Measurements from ENCODE around the gene KRT16.
A peak's percentile ranks its signal among the peaks of the same experiment; 100 is the strongest.
"Not testable (repeated sequence)": the region's sequence is repeated elsewhere in the genome, so short reads cannot be mapped to it uniquely, and the experiment has no call there.

KRT16 gene

DNA sequence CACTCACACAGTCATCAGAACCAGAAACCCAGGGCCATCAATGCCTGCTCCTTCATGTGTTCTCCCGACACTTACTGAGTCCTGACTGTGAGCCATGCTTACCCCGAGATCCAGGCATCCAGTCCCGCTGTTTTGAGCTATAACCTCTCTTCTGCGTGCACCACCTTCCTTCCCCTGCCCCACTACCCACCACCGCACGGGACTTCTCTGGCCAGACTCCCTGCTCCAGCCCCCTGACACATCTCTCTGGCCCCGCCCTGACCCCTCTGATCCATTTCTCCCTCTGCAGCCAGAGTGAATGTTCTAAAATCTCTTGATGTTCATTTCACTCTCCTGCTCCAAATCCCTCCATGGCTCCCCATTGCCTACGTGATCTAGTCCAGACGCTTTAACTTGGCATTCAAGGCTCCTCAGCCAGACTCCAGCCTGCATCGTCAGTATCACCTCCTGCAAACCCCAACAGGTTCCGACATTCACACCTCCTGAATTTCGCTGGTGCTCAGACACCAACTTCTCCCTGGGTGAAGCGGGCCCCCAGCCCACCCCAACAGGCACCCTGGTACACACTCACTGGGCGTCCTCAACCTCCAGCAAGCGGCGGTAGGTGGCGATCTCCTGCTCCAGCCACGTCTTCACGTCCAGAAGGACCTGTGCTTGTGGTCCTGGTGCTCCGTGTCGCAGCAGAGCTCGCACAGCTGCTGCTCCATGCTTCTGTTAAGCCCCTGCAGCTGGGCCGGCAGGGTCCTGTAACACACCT, 14.9 kb upstream of the KRT16 start:
- no peak for DNase-seq

DNA sequence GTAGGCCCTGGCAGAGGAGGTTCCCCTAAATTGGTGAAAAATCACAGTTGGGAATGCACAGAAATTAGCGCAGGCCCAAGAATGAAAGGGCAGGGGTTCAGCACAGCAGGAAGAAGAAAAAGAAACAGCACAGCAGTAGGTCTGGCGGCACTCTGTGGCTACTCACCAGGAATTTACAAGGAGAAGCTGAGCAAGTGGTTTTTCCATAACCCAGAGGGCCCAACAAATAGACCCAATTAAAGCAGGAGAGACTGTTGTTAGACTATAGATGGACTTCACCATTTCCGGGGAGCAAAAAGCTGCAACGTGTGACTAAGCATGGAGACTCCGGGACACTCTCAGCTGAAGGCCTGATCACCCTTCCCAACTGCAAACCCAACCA, 14.3 kb upstream of the KRT16 start:
- not testable (repeated sequence) for DNase-seq

DNA sequence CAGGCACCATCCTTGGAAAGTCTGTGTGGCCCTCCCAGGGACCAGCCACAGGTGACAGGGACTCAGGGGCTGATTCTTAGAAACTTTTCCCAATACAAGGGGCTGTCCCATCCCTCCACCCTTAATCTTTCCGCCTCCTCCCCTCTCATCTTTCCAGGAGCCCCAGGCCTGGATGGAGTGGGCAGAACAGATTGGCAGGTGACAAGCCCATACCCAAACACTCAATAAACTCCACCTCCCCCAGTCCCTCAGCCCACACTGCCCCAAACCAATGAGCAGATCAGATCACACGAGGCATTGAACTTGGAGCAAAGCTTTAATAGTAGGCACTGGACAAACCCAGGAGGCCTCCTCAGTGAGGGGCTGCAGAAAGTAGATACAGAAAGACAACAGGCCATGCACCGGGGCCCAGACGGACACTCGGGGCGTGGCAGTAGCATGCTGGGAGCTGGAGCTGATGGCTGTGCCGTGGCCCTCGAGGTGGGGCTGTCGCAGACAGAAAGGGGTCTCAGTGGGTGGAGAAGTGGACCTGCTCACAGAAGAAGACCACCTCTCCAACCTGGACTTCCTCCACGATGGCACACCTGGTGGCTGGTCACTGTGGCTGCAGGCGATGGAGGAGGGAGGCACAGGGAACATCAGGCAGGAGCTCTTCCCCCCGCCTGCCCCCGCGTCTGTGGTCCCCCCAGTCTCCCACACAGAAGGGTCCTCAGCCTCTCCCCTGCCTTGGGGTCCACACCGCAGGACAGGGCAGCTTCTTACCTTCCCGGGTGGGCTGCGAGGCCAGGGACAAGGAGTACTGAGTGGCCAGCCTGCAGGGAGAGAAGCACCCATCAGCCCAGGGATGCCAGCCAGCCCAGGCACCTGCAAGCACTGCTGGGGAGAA, 13.7 kb upstream of the KRT16 start:
- not testable (repeated sequence) for DNase-seq

DNA sequence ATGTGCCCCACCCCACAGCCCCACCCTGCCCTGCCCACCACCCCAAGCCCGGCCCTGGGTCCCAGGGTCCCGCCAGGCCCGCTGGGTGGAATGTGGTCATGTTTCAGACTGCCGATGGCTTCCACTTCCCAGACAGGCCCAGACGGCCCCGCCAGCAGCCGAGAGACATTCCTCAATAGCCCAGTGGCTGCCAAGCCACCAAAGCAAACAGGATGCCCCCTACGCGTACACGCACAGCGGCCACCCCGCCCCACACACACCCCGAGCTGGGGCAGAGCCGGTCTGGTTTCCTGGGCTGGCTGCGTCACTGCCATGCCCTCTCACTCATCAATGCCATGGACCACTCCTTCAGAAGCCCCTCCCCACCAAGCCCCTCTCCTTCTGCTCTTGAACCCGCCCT, 13.0 kb upstream of the KRT16 start:
- DNase-seq = no peak

DNA sequence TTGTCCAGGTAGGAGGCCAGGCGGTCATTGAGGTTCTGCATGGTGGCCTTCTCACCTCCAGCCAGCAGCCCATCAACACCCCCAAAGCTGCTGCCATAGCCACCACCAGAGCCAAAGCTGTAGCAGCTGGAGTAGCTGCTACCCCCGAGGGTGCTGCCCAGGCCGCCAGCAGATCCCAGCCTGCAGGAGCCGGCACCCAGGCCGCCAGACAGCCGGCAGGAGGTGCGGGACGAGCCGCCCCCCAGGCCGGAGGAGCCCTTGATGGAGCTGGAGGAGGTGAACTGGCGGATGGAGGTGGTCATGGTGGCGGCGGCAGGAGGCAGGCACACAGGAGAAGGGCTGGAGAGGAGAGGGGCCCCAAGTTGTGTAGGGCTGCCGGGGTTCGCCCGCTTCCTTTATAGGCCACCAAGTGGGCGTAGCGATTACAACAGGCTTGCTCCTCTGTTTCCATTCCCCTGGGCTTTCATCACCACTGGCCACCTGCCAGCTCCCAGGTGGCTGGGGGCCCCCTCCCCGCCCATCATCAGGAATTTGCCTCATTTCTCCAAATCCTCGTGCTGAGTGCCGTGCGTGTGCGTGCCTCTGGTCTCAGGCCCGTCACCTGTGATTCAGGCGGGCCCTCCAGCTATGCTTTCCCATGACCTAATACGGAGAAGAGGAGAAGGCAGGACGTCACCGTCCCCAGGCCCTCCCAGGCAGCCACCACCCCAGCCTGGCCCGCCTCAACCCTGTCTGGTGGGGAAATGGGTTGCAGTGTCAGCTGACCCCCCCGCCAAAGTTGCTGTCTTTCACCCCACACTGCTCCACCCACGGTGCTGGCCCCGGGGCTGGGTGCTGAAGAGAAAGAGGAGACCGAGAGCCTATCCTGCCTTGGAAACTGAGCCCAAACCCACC, 11.9 kb upstream of the KRT16 start, which contains the start of gene KRT17:
Gene KRT17 (minus strand): TSS at position 368 of the 894 bp plus-strand sequence. CDS start 66 bp downstream, at position 302.
- DNase-seq = peak; percentile 22

DNA sequence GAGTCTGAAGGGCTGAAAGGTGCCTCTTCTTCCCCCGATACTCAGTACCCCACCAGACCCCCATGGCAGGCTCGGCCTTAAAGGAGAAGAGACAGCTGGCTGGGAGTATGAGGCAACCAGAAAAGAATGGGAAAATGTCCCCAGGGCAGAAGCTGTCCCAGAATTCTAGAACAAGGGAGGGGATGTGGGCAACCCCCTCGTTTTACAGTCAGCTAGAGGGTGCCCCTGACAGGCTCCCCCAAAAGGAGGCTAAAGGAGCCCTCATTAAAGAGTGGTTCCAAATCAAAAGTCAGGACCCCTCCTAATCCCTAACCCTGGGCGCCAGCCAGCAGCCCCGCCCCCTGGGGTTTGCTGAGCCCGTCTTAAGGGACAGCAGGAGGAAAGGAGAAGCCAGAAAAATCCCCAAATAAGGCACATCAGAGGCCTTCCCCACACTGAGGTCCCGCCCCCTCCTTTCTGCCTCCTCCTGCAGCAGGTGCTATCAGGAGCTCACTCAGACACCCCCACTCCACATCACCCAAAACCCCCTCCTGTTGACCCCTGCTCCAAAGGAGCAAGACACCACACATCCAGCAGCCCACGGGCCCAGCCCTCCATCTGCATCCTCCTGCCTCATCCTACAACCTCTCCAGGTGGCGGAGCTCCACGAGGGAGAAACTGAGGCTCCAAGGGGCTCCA, 10.8 kb upstream of the KRT16 start:
- not testable (repeated sequence) for DNase-seq

DNA sequence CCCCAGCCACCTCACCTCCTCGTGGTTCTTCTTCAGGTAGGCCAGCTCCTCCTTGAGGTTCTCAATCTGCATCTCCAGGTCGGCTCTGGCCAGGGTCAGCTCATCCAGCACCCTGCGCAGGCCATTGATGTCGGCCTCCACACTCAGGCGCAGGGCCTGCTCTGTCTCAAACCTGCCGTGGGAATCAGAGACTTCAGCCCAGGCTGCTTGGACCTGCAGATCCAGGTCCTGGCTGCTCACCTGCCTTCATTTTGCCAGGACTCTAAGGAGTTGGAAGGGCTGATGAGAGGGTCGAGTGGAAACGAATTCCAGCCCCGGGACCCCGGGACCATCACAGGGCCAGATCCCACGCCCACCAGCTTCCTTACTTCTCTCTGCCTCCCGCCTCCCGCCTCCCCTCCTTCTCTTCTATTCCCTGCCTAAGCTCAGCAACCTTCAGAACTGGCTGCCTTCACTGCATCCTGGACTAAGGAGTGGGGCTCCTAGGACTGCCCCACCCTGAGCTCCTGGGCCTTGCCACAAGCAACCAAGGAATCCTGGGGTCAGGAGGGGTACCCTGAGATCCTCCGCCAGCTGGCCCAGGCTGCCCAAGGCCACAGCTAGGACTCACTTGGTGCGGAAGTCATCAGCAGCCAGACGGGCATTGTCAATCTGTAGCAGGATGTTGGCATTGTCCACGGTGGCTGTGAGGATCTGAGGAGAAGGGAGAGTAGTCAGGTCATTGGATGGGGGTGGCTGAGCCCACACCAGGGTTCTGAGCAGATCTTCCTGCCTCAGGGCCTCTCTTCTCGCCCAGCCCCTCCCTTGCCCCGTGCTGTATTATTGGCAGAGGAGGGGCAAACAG, 10.0 kb upstream of the KRT16 start:
- not testable (repeated sequence) for DNase-seq

DNA sequence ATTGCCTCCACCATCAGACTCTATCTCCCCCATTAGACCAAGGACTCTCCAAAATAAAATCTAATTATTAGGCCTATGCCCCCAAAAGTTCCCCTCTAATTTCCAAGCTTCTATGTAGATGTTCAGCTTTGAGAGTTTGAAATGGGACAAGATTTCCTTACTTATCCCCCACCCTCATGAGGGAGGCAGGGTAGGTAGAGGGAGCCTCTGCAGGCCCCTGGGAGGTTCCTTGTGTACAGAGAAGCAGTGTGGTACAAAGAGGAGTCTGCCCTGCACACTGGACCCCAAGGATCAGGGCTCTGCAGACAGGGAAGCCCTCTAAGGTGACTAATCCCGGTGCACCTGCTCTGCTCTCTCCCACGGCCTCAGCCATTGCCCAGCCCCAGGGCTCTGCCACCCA, 9.3 kb upstream of the KRT16 start:
- DNase-seq = no peak

DNA sequence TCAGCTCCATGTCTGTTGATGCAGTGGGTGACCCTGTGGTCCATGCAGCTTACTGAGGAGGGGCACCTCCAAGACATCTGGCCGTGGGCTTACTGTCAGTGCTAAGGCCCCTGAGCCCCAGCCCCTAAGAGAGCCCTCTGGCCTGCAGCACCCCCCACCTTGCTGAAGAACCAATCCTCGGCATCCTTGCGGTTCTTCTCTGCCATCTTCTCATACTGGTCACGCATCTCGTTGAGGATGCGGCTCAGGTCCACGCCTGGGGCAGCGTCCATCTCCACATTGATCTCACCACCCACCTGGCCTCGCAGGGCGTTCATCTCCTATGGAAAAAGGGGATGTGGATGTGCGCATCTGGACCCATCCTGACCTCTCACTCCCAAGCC, 8.9 kb upstream of the KRT16 start:
- not testable (repeated sequence) for DNase-seq

DNA sequence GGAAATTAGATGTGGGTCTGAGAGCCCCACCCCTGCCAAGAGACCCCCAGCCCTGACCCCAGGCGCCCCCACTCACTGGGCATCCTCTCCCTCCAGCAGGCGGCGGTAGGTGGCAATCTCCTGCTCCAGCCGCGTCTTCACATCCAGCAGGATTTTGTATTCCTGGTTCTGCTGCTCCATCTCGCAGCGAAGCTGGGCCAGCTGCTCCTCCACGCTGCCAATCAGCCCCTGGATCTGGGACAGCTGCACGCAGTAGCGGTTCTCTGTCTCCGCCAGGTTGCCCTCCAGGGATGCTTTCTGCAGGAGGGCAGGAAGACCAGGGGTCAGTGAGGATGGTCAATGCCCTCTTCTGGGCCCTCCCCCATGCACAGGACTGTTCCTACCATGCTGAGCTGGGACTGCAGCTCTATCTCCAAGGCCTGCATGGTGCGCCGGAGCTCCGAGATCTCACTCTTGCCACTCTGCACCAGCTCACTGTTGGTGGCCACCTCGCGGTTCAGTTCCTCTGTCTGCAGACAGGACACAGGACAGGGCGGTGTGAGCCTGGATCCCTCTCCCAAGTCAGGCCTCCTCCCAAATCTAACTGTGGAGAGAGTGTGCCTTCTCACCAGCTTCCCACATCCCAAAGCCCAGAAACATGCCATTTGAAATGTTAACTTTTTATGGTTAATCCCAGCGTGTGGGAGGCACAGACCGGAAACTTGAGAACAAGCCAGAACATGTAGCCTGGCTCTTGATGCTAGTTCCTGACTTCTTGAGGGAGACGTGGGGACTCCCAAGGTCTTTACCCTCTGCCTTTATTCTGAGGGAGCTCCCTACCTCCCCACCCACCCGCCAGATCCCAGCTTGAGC, 8.2 kb upstream of the KRT16 start:
- no peak for DNase-seq

DNA sequence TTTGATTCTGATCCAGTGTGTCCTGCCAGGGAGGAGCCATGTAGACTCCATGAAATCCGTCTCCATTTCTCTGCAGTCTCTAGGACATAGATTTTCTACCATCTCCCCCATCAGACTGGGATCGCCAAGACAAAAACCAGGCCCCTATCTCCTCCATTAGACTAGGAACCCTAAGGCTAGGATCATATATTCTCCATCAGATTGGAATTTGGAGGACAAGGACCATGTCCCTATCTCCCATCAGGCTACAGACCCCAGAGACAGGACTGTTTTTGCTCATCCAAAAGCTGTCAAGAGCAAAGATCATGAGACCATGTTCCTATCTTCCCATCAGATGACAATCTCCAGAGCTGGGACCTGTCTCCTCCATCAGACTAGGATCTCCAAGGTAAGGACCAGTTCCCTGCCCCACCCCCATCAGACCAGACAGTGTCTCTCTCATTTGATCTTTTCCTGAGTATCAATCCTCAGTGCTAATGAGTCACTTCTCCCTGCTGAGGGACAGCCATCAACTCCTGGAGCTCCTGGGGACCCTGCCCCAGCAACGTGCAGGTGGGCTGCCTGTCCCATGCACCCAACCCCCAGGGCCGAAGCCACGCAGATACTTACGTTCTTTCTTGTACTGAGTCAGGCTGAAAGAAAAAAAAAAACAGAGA, 7.5 kb upstream of the KRT16 start:
- DNase-seq = not testable (repeated sequence)

DNA sequence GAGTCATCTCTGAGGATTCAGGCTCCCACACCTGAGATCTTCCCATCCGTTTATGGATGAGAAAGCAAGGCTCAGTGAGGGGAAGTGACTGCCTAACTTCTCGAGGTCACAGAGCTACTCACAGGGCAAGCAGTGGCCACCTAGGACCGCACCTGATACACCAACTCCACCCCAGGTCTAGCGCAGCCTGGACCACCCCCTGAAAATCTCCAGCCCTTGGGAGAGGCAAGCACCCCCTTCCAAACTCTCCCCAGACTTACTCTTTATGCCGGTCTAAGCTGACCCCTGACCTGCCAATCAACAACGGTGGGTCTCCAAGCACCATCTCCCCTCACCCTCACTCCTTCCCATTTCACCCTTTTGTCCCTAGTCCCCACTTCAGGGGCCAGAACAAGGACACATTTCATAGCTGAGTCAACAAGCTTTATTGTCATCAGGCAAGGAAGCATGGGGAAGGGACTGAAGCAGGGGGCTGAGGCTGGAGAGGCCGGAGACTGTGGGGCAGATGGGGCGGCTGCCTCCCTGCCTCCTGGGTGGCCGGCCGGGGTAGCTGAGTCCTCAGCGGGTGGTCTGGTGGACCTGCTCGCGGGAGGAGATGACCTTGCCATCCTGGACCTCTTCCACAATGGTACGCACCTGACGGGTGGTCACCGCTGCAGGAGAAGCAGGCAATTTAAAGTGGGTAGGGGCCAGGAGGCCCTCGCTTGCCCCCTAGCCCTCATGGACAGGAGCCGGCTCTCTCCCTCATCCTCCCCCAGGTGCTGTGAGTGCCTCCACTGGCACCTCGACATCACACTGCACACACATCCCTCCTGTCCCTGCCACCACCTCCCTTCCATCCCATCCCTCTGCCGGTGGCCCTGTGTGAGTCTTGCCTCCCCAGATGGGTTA, 6.7 kb upstream of the KRT16 start:
- no peak for DNase-seq

DNA sequence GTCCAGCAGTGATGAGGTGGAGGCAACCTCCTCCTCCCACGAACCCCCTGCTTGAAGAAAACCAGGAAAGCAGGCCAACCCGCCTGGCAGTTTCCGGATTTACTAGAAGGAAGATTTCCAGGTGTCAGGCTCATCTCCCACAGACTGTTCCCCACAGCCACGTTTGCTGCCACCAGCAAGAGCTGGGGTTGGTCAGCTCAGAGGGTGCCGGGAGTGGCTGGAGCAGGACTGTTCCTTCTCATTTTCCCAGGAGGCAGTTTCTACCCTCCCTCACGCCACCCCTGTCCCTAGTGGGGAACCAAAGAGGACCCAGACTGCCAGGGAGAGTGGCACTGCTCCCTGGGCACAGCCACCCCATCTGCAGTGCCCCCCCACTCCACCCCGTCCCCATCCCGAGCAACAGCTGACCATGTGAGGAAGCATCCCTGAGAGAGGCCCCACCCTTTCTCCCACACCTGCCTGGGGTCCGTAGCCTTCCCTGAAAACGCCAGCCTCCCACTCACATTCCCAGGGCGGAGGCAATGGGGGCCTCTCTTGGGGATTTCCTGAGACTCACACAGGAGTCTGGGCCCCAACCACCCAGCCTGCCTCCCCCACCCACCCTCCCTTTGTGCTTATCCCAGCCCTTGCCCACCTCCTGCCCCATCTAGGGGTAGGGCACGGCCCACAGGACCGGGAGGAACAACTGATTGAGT, 5.9 kb upstream of the KRT16 start:
- no peak for DNase-seq

DNA sequence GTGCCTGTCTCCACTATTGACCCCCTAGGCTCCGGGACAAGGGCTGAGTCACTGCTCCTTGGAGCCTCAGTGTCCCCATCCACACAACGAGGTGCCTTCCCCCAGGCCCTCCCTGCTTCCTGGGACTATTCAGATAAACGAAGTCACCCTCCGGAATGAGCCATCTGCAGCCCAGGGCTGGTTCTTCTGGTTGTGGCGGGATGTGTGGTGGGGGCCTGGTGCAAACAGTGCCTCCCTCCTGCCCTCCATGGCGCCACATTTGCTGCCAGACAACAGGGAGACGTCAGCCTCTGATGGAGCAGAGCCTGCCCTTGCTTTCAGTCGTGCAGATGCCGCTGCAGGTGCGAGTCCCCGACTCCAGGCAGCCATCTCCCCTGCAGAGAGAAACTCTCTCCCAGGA, 5.1 kb upstream of the KRT16 start:
- no peak for DNase-seq

DNA sequence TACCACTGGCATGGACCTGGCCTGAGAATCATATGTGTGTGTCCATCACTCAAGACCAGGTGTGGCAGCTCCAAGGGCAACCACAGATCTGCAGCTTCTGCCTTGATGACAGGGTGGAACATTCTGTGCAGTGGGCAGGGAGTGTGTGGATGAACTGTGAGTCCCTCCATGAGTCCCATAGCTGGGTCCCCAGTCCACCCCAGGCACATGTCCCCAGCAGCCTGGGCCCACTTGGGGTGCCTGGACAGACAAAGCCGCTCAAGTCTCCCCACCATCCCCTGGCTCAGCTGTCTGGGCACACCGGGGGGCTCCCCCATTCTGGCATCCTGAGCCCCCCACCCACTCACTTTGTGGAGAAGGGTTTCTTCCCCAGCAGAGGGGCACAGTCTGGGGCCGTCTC, 4.6 kb upstream of the KRT16 start:
- no peak for DNase-seq

DNA sequence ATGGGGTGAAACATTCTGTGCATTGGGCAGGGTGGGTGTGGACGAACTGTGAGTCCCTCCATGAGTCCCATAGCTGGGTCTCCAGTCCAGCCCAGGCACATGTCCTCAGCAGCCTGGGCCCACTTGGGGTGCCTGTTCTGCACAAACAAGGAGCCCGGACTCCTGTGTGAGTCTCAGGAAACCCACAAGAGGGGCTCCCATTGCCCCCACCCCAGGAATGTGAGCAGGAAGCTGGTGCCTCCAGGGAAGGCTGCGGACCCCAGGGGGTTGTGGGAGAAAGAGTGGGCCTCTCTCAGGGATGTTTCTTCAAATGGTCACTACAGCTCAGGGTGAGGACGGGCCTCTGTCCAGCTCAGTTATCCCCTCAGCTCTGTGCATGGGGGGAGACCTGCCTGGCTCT, 3.9 kb upstream of the KRT16 start:
- DNase-seq = not testable (repeated sequence)

DNA sequence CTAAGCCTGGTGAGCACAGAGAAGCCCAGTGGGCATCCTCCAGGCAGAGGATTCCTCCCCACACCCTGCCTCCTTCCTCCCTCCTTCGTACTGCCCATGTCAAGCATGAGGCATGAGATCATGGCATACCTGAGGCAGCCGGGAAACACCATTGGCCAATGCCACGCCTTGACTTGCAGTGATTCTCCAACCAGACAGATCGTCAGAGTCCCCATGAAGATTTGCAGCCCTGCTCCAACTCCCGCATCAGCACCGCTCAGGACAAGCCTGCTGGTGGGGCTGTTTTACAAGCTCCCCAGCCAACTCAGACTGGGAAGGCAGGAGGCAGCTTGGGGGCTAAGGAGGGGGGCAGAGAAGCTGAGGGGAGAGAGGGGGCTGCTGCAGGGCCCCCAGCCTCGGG, 2.9 kb upstream of the KRT16 start:
- no peak for DNase-seq

DNA sequence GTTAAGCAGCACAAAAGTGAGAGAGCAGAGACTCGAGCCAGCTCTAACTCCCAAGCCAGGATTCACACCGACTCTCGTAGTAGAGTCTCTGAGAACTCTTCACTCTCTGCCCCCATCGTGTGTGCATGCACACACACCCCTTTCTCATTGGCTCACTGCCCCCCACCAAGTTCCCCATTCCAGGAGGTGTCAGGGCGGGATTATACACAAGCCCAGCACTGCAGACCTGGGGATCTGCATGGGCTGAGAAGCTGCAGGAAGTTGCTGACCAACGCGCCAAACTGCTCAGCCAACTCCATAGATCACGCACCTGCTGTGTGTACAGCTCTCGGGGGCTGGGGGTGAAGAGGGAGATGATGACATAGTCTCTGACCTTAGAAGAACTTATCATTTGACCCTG, 2.2 kb upstream of the KRT16 start:
- DNase-seq = not testable (repeated sequence)

All from inflammatory macrophage treated with lipopolysaccharide for 4 hours (primary cell).